ENCODE results near the gene RUVBL1.

The RUVBL1 gene

GRCh38 chr3:128082546-128082945 is 41.1 kb downstream of the RUVBL1 start:
- no peak for TF ChIP-seq CTCF (conservative IDR thresholded peaks at IDR 0.05; ENCODE audit: low read depth, low read length)
- Histone ChIP-seq H3K9ac (no peak overlapping the region), H4K20me1 (ENCODE audit: insufficient read depth) (no peaks in the 10 kb centered on the region), H3K4me2 (no peak overlapping the region), H3K4me3 (IDR thresholded peaks at IDR 0.05; ENCODE audit: insufficient read depth, low read depth, low read length) (no peak overlapping the region), H3K27ac (no peak overlapping the region), H3K36me3 (ENCODE audit: insufficient read depth) (no peaks in the 10 kb centered on the region; the same call in 1 of the 2 replicates), H3K27me3 (ENCODE audit: insufficient read depth, low read depth) (no peaks in the 10 kb centered on the region), H2AFZ (ENCODE audit: low read depth) (no peak overlapping the region), H3K79me2 (ENCODE audit: insufficient read depth, low read depth) (no peaks in the 10 kb centered on the region), H3K4me1 (ENCODE audit: low read depth, poor library complexity, severe bottlenecking) (peaks cover 7% of the 10 kb centered on the region)

GRCh38 chr3:128081846-128082245 is 41.8 kb downstream of the RUVBL1 start:
- no peak overlapping the region for H3K4me3 ChIP-seq (IDR thresholded peaks at IDR 0.05; ENCODE audit: insufficient read depth, low read depth, low read length)
- no peaks in the 10 kb centered on the region; the same call in 1 of the 2 replicates for H3K36me3 ChIP-seq (ENCODE audit: insufficient read depth)
- no peaks in the 10 kb centered on the region for H4K20me1 ChIP-seq (ENCODE audit: insufficient read depth)
- H3K9ac ChIP-seq, result no peak overlapping the region
- H3K79me2 ChIP-seq (ENCODE audit: insufficient read depth, low read depth), result no peaks in the 10 kb centered on the region
- no peak overlapping the region for H3K4me2 ChIP-seq
- peaks cover 7% of the 10 kb centered on the region for H3K4me1 ChIP-seq (ENCODE audit: low read depth, poor library complexity, severe bottlenecking)
- TF ChIP-seq CTCF (conservative IDR thresholded peaks at IDR 0.05; ENCODE audit: low read depth, low read length), result no peak
- no peaks in the 10 kb centered on the region for H3K27me3 ChIP-seq (ENCODE audit: insufficient read depth, low read depth)
- H2AFZ ChIP-seq (ENCODE audit: low read depth), result no peak overlapping the region
- H3K27ac ChIP-seq, result no peak overlapping the region

- H2AFZ ChIP-seq (ENCODE audit: low read depth), result no peak overlapping the region
- no peaks in the 10 kb centered on the region for H3K79me2 ChIP-seq (ENCODE audit: insufficient read depth, low read depth)
- TF ChIP-seq CTCF (conservative IDR thresholded peaks at IDR 0.05; ENCODE audit: low read depth, low read length), result no peak
- H3K9ac ChIP-seq, result no peak overlapping the region
- no peaks in the 10 kb centered on the region for H3K27me3 ChIP-seq (ENCODE audit: insufficient read depth, low read depth)
- no peaks in the 10 kb centered on the region for H4K20me1 ChIP-seq (ENCODE audit: insufficient read depth)
- peaks cover 7% of the 10 kb centered on the region for H3K4me1 ChIP-seq (ENCODE audit: low read depth, poor library complexity, severe bottlenecking)
- H3K4me2 ChIP-seq, result no peak overlapping the region
- no peak overlapping the region for H3K27ac ChIP-seq
- H3K4me3 ChIP-seq (IDR thresholded peaks at IDR 0.05; ENCODE audit: insufficient read depth, low read depth, low read length), result no peak overlapping the region
- H3K36me3 ChIP-seq (ENCODE audit: insufficient read depth), result no peaks in the 10 kb centered on the region; the same call in 1 of the 2 replicates
Measured at GRCh38 chr3:128081226-128081625, 42.4 kb downstream of the RUVBL1 start.

- Histone ChIP-seq H3K27ac (no peak overlapping the region), H3K4me3 (IDR thresholded peaks at IDR 0.05; ENCODE audit: insufficient read depth, low read depth, low read length) (no peak overlapping the region), H3K4me1 (ENCODE audit: low read depth, poor library complexity, severe bottlenecking) (peaks cover 7% of the 10 kb centered on the region), H3K79me2 (ENCODE audit: insufficient read depth, low read depth) (no peaks in the 10 kb centered on the region), H2AFZ (ENCODE audit: low read depth) (no peak overlapping the region), H4K20me1 (ENCODE audit: insufficient read depth) (no peaks in the 10 kb centered on the region), H3K27me3 (ENCODE audit: insufficient read depth, low read depth) (no peaks in the 10 kb centered on the region), H3K4me2 (no peak overlapping the region), H3K9ac (no peak overlapping the region), H3K36me3 (ENCODE audit: insufficient read depth) (no peaks in the 10 kb centered on the region; the same call in 1 of the 2 replicates)
- no peak for TF ChIP-seq CTCF (conservative IDR thresholded peaks at IDR 0.05; ENCODE audit: low read depth, low read length)
Measured at GRCh38 chr3:128080323-128081080, 43.1 kb downstream of the RUVBL1 start.
